Gastrocnemius medialis (tissue), 4 donors: ENCODE results near the gene KHDC1. TPM values are rescaled to one million over a fixed set of nuclear protein-coding genes. Genes with fewer than 3 reads are reported as not detected.
"Not testable (repeated sequence)": the region's sequence is repeated elsewhere in the genome, so short reads cannot be mapped to it uniquely, and the experiment has no call there.

Source experiments
- ATAC-seq, 2 donors: fragments of 150-250 bp; one replicate each; pipeline ENCODE4 v1.9.1; 2016
- DNase-seq, 2 donors: peaks; one replicate each; pipeline ENCODE4 v3.0.0-alpha.2; 2019
- H3K27ac ChIP-seq, 4 donors: fragments of 200-600 bp; sonication (generic); 1 replicate in 1 of 4; 2 replicates in 3 of 4; pipeline ENCODE4 v1.5.1; 2016 to 2018; ENCODE audit warnings: mild to moderate bottlenecking in 2 of 4, moderate library complexity in 1 of 4
- H3K27me3 ChIP-seq, 3 donors: fragments of 200-600 bp; sonication (generic) in 2 of 3; 1 replicate in 1 of 3; 2 replicates in 2 of 3; pipeline versions ENCODE4 v1.5.1 to v1.6.0; 2016 to 2019; ENCODE audit warnings: mild to moderate bottlenecking in 1 of 3, moderate library complexity in 1 of 3
- H3K36me3 ChIP-seq, 2 donors: fragments of 200-600 bp; sonication (generic) in 1 of 2; one replicate each; pipeline ENCODE4 v1.5.1; 2017 to 2018
- H3K4me1 ChIP-seq, 2 donors: fragments of 200-600 bp; sonication (generic) in 1 of 2; one replicate each; pipeline ENCODE4 v1.5.1; 2016 to 2017; ENCODE audit warnings: mild to moderate bottlenecking in 2 of 2
- H3K4me3 ChIP-seq, 4 donors: fragments of 200-600 bp; sonication (generic) in 3 of 4; 1 replicate in 1 of 4; 2 replicates in 3 of 4; pipeline ENCODE4 v1.5.1; 2016 to 2019; ENCODE audit warnings: mild to moderate bottlenecking in 2 of 4
- H3K9me3 ChIP-seq, 3 donors: fragments of 200-600 bp; sonication (generic) in 2 of 3; 1 replicate in 1 of 3; 2 replicates in 2 of 3; pipeline ENCODE4 v1.5.1; 2016 to 2019
- POLR2A ChIP-seq, 2 donors: fragments of 450-650 bp; IDR thresholded peaks; one replicate each; pipeline ENCODE4 v1.6.1; 2017; ENCODE audit warnings: antibody characterized with exemption in 2 of 2, mild to moderate bottlenecking in 2 of 2, moderate library complexity in 2 of 2
- in situ Hi-C, 4 donors: fragments of 200-750 bp; cut with MboI; loops; one replicate each; pipeline versions ENCODE4 v1.15.0 to v1.8.0; 2017; ENCODE audit warnings: low sequenced_read_pairs in 4 of 4
- intact Hi-C: fragments of 100-400 bp; cut with DNase I; formaldehyde crosslinking; loops from one replicate; pipeline ENCODE4 v1.15.1; 2023; ENCODE audit warnings: low total_unique reads
- total RNA-seq, 4 donors: library from RNA; depleted of rRNA; stranded (reverse); fragments of >200 nt; gene quantifications; one replicate each; pipeline versions ENCODE4 v1.1.0 to v1.2.3, GENCODE V29; 2016
- TF ChIP-seq, protein P1 (sequence below), 5 experiments: fragments of 450-650 bp in 3 of 5; fragments of 200-600 bp in 2 of 5; sonication (generic) in 2 of 5; IDR thresholded peaks in 4 of 5; conservative IDR thresholded peaks in 1 of 5; 1 replicate in 4 of 5; 2 replicates in 1 of 5; pipeline ENCODE4 v1.5.1; 2016 to 2019; ENCODE audit warnings: antibody characterized with exemption in 5 of 5, mild to moderate bottlenecking in 3 of 5, moderate library complexity in 3 of 5

The KHDC1 gene
- total RNA-seq, 4 donors from 2014 or later: not detected

DNA sequence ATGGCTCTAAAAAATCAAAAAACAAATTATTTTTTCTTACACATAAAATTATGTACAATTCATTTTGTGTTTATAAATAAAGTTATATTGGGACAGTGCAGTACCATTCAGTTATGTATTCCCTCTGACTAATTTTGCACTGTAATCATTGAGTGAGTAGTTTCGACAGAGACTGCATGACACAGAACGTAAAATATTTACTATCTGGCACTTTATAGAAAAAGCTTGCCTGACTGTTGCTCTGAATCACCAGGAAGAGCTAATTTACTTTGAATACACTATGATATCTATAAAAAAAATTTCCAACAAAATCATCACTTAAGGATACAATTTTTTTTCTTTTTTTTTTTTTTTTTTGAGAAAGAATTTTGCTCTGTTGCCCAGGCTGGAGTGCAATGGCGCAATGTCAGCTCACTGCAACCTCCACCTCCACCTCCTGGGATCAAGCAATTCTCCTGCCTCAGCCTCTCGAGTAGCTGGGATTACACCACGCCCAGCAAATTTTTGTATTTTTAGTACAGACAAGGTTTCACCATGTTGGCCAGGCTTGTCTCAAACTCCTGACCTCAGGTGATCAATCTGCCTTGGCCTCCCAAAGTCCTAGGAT, 26.7 kb downstream of the KHDC1 start:
- no peak for DNase-seq
- intact Hi-C loops: no loop called here
- H3K4me1 ChIP-seq: peaks cover 0 to 4% of the 10 kb centered on the region in 2 donors
- H3K4me3 ChIP-seq: no peak overlapping the region
- H3K27ac ChIP-seq: no peak overlapping the region
- H3K27me3 ChIP-seq: no peaks in the 10 kb centered on the region
- ATAC-seq: no peak
- no peaks in the 10 kb centered on the region for H3K36me3 ChIP-seq
- no peak for TF ChIP-seq POLR2A (IDR thresholded peaks at IDR 0.05)
- TF ChIP-seq, protein P1, sequence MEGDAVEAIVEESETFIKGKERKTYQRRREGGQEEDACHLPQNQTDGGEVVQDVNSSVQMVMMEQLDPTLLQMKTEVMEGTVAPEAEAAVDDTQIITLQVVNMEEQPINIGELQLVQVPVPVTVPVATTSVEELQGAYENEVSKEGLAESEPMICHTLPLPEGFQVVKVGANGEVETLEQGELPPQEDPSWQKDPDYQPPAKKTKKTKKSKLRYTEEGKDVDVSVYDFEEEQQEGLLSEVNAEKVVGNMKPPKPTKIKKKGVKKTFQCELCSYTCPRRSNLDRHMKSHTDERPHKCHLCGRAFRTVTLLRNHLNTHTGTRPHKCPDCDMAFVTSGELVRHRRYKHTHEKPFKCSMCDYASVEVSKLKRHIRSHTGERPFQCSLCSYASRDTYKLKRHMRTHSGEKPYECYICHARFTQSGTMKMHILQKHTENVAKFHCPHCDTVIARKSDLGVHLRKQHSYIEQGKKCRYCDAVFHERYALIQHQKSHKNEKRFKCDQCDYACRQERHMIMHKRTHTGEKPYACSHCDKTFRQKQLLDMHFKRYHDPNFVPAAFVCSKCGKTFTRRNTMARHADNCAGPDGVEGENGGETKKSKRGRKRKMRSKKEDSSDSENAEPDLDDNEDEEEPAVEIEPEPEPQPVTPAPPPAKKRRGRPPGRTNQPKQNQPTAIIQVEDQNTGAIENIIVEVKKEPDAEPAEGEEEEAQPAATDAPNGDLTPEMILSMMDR (IDR thresholded peaks at IDR 0.05 in 4 of 5, conservative IDR thresholded peaks at IDR 0.05 in 1 of 5): no peak
- in situ Hi-C loops: no loop called here
- H3K9me3 ChIP-seq: no peaks in the 10 kb centered on the region

DNA sequence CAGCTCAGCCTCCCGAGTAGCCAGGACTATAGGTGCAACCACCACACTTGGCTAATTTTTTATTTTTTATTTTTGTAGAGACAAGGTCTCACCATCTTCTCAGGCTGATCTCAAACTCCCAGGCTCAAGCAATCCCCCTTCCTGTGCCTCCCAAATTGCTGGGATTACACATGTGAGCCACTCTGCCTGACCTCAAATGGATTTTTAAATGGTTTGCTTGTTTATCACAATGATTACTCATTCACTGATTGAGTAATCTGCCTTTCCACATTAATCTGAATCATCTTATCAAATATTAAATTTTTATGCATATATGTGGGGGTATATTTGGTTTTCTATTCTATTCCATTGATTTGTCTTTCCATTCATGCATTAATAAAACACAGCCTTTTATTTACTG, 28.3 kb downstream of the KHDC1 start:
- H3K36me3 ChIP-seq: no peaks in the 10 kb centered on the region
- DNase-seq: no peak
- intact Hi-C loops (no loop called here), in situ Hi-C loops (no loop called here)
- H3K4me1 ChIP-seq: peaks cover 0 to 4% of the 10 kb centered on the region in 2 donors
- H3K9me3 ChIP-seq: no peaks in the 10 kb centered on the region
- H3K27me3 ChIP-seq: no peaks in the 10 kb centered on the region
- no peak for ATAC-seq
- H3K27ac ChIP-seq: no peak overlapping the region
- no peak for TF ChIP-seq POLR2A (IDR thresholded peaks at IDR 0.05)
- TF ChIP-seq, protein P1 (IDR thresholded peaks at IDR 0.05 in 4 of 5, conservative IDR thresholded peaks at IDR 0.05 in 1 of 5): no peak
- H3K4me3 ChIP-seq: no peak overlapping the region

DNA sequence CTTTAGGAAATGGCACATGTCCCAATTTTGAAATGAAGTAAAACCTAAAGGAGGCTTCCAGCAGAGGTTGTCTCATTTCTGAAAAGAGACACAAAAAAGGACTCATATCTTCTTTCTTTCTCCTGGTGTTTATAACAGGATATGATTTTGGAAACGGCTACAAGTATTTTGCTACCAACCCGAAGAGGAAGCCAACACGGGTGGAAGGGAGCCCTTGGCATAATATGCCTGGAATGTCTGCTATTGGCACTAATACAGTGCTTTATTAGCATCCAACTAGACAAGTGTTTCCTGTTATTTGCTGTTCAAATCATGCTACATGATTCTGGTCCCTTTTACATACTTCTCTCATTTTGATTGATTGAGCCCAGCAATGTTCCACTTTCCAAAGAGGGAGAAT, 29.0 kb downstream of the KHDC1 start:
- ATAC-seq, DNase-seq, H3K36me3 ChIP-seq, H3K27me3 ChIP-seq, intact Hi-C loops, in situ Hi-C loops, H3K9me3 ChIP-seq, H3K4me3 ChIP-seq, H3K4me1 ChIP-seq, H3K27ac ChIP-seq: not testable (repeated sequence)

DNA sequence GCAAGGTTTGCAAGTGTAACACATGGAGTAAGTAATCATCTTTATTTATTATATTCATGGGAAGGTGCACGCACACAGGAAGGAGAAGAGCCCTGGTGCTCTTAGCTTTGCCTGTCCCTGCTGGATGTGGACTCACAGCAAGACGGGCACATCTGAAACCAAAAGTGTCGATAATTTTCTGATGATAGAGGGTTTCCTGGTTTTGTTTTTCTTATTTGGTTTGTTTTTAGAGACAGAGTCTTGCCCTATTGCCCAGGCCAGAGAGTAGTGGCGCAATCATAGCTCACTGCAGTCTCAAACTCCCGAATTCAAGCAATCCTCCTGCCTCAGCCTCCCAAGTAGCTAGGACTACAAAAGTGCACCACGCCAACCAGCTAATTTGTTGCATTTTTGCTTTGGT, 29.9 kb downstream of the KHDC1 start:
- no peak overlapping the region for H3K27ac ChIP-seq

DNA sequence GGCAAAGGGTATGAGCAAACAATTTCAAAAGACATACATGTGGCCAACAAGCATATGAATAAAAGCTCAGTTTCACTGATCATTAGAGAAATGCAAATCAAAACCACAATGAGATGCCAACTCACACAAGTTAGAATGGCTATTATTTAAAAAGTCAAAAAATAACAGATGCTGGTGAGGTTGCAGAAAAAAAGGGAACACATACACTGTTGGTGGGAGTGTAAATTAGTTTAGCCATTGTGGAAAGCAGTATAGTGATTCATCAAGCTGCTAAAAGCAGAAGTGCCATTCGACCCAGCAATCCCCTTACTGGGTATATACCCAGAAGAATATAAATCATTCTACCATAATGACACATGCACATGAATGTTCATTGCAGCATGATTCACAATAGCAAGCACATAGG, 31.0 kb downstream of the KHDC1 start:
- H3K27me3 ChIP-seq: no peaks in the 10 kb centered on the region
- no peak overlapping the region for H3K4me3 ChIP-seq
- intact Hi-C loops: no loop called here
- in situ Hi-C loops: no loop called here
- no peaks in the 10 kb centered on the region for H3K36me3 ChIP-seq
- no peaks in the 10 kb centered on the region for H3K9me3 ChIP-seq
- TF ChIP-seq POLR2A (IDR thresholded peaks at IDR 0.05): no peak
- TF ChIP-seq, protein P1 (IDR thresholded peaks at IDR 0.05 in 4 of 5, conservative IDR thresholded peaks at IDR 0.05 in 1 of 5): no peak
- no peak overlapping the region for H3K27ac ChIP-seq
- peaks cover 0 to 4% of the 10 kb centered on the region in 2 donors for H3K4me1 ChIP-seq
- DNase-seq: no peak
- no peak for ATAC-seq

More for the DNA sequence above, 29.9 kb downstream of the KHDC1 start:
- ATAC-seq (no peak), DNase-seq (no peak)
- no peaks in the 10 kb centered on the region for H3K27me3 ChIP-seq
- TF ChIP-seq, protein P1 (IDR thresholded peaks at IDR 0.05 in 4 of 5, conservative IDR thresholded peaks at IDR 0.05 in 1 of 5): no peak
- TF ChIP-seq POLR2A (IDR thresholded peaks at IDR 0.05): no peak
- in situ Hi-C loops: no loop called here
- H3K9me3 ChIP-seq: no peaks in the 10 kb centered on the region
- H3K36me3 ChIP-seq: no peaks in the 10 kb centered on the region
- H3K4me3 ChIP-seq: no peak overlapping the region
- intact Hi-C loops: no loop called here
- H3K4me1 ChIP-seq: peaks cover 0 to 4% of the 10 kb centered on the region in 2 donors
